GM19351 (cell line): ENCODE measurements around the gene LENG1.
"Not testable (repeated sequence)": the region's sequence is repeated elsewhere in the genome, so short reads cannot be mapped to it uniquely, and the experiment has no call there.

Experiments used
- ATAC-seq: cut with Tn5 transposase; IDR thresholded peaks from one replicate; pipeline ENCODE4 v1.9.1; 2021; ENCODE audit warnings: mild to moderate bottlenecking, moderate library complexity; ENCODE audit not compliant: unreplicated experiment

Gene LENG1

DNA sequence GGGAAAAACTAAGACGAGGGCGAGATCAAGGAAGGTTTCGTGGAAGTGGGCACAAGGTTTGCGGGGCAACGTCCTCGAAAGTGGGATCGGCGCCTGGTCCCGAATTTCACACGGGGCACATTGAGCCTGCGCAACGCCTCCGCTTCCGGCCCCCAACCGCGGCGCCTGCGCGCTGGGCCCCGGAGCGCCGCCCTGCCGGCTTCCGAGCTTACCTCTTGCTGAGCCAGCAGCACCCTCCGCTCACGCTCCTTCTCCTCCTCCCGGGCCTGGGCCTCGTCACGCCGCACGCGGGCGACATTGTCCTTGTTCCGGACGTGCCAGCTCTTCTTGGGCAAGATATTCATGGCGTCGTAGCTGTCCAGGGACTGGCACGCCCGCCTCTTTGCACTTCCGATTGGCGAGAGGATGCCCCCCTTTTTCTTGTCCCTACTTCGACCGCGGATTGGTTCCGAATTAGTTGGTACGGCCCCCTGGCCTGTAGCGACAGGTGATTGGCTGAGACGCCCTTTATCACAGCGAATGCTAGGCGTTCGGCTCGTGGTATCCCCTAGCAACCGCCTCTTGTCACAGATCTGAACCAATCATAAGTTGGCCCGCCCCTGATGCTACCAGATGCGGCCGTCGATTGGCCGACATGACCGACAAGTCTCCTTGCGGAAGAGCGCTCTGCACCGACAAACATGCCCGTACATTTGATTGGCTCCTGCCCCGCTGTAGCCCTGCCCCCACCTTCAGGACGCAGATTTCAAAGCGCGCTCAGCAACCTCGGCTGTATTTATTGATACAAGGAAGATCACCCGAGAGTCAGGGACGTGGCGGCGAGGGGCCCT, at the start of gene LENG1:
Gene LENG1 (minus strand): TSS at position 370 of the 830 bp plus-strand sequence. CDS start 26 bp downstream, at position 344.
- ATAC-seq = peak; percentile 89

DNA sequence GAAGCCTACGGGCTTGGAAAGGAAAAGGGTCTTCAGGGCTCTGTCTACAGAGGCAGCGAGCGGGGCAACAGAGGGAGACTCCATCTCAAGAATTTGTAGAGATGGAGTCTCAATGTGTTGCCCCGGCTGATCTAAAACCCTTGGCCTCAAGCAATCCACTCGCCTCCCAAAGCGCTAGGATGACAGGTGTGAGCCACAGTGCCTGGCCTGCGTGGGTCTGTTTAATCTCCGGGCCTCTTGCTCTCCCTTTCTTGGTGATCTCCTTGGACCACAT, 49.2 kb upstream of the LENG1 start:
- ATAC-seq = no peak

- ATAC-seq = peak; percentile 54
Observed at GRCh38 chr19:54207983-54208783, 48.7 kb upstream of the LENG1 start.

DNA sequence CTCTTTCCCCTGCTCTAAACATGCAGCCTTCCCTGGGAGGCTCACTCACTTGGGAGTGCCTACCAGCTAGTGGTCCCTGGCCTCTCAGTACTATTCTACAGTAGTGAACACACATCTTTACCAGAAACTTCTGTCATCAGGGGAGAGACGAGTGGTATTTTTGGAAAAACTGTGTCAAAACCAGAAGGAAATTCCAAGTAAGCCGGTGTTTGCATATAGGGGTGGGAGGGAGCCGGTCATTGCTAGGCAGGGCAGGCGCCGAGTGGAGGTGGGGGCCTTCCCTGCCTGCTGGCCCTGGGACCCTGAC, 48.1 kb upstream of the LENG1 start:
- no peak for ATAC-seq

DNA sequence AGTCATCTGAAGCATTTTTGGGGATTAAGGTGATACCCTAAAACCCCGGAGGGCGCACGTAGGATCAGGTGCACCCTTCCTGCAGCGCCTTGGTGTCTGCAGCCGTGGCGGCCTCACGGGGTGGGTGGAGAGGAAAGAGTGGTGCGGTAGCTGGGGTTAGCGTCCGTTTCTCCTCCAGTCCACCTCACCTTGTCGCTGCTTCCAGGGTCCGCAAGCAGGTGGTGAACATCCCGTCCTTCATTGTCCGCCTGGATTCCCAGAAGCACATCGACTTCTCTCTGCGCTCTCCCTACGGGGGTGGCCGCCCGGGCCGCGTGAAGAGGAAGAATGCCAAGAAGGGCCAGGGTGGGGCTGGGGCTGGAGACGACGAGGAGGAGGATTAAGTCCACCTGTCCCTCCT, 47.7 kb upstream of the LENG1 start:
- ATAC-seq = not testable (repeated sequence)

- no peak for ATAC-seq
Observed at GRCh38 chr19:54206831-54207177, 47.3 kb upstream of the LENG1 start.

GRCh38 chr19:54206030-54206830, 46.7 kb upstream of the LENG1 start:
- no peak for ATAC-seq

GRCh38 chr19:54204767-54205468, 45.4 kb upstream of the LENG1 start:
- no peak for ATAC-seq

DNA sequence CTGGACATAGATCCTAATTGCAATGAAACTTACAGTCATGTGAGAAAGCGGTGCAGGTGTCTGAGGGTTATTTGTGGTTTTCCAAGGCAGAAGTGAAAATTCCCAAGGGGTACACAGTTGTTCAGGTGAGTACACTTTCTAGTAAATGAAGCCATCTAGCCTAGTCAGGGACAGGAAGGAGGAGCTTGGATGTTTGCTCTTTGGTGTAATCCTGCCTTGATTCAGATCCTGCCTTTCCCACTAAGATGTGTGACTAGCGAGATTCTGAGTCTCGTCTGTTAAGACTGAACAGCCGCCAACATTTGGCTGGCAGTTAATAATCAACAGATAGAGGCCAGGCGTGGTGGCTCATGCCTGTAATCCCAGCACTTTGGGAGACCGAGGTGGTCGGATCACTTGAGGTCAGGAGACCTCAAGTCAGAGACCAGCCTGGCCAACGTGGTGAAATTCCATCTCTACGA, 43.7 kb upstream of the LENG1 start:
- ATAC-seq = no peak

GRCh38 chr19:54201980-54202379, 42.5 kb upstream of the LENG1 start:
- ATAC-seq = no peak

- ATAC-seq = no peak
Observed at GRCh38 chr19:54201172-54201701, 41.7 kb upstream of the LENG1 start.

DNA sequence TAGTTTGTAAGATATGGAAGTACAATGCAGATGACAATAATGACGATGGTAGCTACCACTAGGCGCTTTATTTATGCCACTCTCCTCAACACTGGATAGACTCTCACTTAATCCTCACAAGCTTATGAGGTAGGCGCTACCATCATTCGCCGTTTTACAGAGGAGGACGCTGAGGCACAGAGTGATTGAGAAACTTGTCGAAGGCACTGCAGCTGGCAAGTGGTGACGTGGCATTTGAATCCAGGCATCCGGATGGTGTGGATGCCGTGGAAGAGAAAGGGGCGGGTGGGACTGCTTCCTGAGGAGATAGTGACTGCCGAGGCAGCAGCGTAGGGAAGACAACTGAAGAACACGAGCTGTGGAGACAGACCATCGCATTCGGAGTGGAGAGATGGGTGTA, 39.9 kb upstream of the LENG1 start:
- ATAC-seq = no peak

- no peak for ATAC-seq
Observed at GRCh38 chr19:54197121-54197520, 37.6 kb upstream of the LENG1 start.

GRCh38 chr19:54196536-54196935, 37.0 kb upstream of the LENG1 start:
- no peak for ATAC-seq

DNA sequence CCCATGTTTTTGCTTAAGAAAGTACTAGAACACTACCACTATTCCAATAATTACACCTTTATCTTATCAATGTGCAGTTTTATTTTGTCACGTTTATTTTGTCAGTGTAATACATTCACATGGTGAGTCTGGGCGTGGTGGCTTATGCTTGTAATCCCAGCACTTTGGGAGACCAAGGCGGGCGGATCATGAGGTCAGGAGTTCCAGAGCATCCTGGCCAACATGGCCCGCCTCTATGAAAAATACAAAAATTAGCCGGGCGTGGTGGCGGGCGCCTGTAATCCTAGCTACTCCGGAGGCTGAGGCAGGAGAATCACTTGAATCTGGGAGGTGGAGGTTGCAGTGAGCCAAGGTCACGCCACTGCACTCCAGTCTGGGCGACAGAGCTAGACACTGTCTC, 34.9 kb upstream of the LENG1 start:
- ATAC-seq = not testable (repeated sequence)

GRCh38 chr19:54193011-54193410, 33.5 kb upstream of the LENG1 start:
- no peak for ATAC-seq

GRCh38 chr19:54191811-54192453, 32.4 kb upstream of the LENG1 start:
- ATAC-seq = no peak

DNA sequence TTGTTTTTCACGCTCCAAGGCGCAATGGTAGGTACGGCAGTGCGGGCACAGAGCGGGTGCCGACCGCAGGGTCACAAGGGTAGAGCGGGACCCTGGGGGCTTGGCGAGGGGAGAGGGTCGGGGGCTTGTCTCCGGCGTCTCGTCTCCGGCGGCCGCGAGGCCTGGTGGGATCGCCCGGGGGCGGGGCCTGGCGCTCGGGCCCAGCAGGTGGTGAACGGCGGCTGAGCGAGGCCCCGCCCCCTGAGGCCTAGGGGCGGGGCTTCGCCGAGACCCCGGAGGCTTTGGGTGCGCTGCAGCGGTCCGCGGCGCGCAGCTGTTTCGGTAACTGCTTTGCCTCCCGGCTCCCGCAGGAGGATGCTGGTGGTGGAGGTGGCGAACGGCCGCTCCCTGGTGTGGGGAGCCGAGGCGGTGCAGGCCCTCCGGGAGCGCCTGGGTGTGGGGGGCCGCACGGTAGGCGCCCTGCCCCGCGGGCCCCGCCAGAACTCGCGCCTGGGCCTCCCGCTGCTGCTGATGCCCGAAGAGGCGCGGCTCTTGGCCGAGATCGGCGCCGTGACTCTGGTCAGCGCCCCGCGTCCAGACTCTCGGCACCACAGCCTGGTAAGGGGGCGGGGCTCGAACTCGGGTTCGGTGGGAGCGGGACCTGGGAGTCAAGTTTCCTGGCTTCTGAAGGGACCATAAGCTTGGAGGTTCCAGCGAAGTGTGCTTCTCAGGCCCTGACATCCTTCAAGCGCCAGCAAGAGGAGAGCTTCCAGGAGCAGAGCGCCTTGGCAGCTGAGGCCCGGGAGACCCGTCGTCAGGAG, 31.7 kb upstream of the LENG1 start, which contains the start of gene TSEN34:
Gene TSEN34 (plus strand): TSS at position 298 of the 800 bp plus-strand sequence. CDS start 57 bp downstream, at position 355.
- ATAC-seq = peak; percentile 25

DNA sequence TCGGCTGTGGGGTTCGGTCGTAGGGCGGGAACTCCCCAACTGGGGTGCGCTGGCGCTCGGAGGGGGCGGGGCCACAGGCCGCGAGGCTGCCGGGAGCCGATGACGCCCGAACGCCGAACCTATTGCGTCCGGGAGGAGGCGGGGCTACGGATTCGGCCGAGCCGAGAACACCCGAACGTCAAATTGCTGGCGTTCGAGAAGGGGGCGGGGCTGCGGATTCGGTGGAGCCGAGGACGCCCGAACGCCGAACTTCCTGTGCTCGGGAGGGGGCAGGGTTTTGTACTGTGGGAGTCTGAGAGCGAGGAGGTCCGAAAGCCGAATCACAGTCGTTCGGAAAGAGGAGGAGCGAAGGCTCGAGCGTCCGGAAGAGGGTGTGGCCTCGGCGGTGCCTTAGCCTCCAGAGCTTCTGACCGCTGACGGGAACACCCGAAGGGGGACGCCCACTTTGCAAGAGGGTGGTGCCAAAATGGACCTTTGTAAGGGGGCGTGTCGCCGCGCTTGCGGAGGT, 31.0 kb upstream of the LENG1 start:
- peak; percentile 49 for ATAC-seq
